NCI-H2029 treated with DMSO at 0.1 percent for 48 hours (cell line): ENCODE results near the gene SLC31A2.

ENCODE experiments used
- DNase-seq: peaks from one replicate; lab custom pipeline; 2025; lab: John Stamatoyannopoulos, UW

Gene SLC31A2

DNA sequence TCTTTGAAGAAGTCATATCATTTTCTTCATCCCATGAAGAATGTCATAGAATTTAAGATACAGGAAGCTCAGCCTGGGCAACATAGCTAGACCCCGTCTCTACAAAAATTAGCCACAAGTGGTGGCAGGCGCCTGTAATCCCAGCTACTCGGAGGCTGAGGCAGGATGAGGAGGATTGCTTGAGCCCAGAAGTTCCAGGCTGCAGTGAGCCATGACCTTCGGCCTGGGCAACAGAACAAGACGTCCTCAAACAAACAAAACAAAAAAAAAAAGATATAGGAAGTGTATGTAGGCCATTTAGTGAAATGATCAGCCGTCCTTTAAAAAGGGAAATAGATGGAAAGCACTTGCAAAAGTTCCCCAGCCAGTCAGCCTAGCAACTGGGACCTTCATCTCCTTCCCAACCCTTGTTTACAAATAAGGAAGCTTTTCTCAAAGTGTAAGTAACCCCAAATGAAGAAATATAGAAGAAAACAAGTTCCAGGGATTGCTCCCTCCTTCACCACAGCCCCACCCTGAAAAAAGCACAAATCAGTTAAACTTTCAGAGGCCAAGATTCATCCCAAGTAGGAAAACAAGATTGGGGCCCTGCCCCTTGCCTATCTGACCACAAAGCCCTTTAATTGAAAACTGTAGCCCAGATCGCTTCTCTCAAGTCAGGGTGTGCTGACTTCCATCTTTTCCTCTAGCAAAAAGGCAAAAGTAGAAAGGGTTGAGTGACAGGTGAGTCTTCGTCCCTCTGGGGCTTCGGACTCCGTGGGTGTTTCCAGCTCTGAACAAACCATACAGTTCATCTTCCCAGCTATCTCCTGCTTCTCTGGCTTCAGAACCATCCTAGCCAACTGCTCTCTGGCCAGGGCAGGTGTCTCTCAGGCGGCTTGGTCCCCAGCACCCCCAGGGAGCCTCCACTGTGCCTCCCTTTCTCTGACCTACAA, 1.2 kb downstream of the SLC31A2 start:
- no peak for DNase-seq

DNA sequence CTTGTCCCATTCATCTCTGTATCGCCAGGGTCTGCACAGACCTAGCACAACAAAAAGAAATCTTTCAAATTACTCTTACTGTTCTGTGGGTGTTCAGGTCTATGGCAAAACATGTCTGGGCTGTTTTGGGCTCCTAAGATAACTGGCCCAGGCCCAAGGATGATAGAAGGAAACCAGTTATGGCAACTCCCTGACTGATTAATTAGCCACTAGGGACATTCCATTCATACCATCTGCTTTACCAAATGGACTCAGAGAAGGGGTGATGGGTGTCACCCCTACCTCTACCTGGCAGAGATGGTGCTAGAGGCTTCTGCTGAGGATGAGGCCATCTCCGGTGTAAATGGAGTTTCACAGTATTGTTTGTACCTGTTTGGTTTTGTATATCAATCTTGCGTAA, 1.9 kb downstream of the SLC31A2 start:
- no peak for DNase-seq

DNA sequence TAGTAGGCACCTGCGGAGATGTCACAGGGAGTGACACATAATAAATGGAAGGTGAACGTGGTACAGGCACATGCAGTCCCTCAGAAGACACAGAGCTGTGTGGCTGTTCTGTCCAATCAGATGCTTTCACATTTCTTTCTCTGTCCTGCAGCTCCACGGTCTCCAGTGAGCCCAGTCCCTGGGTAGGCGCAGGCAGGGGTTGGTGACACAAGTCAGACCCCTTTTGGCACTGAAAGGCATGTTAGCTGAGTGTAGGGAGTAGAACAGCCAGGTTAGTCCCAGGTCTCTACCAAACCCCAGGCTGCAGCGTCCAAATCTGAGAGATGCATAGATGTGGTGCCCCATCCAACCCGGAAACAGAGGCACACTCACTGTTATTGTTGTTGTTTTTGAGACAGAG, 2.8 kb downstream of the SLC31A2 start:
- no peak for DNase-seq

DNA sequence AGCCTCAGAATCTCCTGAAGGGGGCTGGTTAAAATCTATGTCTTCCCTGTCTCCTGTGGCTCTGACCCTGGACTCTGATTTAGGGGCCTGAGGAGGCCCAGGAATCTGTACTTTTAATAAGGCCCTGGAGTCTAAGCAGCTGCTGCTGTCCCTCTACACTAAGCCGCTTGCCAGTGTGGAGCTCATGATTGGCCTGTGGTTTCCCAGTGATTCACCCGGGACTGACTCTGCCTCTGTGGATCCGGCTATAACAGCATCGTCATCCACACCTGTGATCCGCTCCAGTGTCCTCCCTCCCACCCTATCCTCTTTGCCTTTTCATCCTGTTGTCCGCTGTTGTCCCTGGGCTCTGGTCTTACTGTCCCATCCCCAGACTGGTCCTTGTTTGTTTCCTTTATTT, 3.7 kb downstream of the SLC31A2 start:
- no peak for DNase-seq

DNA sequence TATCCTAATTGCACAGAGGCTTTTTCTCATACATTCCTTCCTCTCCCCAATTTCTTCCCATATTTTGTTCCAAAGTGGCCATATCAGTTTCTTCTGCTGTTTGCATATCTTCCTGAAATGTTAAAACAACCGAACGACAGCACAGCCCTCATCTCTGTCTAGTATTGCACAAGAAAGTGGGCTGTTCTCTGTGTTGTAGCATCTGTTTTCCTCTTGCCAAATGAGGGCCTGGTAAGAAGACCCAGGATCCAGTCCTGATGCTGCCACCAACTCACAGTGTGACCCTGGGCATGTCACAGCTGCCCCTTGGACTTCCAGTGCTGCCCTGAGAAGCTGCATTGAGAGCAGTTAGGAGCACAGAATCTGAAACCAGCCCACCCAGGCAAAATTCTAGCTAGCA, 4.1 kb downstream of the SLC31A2 start:
- no peak for DNase-seq

DNA sequence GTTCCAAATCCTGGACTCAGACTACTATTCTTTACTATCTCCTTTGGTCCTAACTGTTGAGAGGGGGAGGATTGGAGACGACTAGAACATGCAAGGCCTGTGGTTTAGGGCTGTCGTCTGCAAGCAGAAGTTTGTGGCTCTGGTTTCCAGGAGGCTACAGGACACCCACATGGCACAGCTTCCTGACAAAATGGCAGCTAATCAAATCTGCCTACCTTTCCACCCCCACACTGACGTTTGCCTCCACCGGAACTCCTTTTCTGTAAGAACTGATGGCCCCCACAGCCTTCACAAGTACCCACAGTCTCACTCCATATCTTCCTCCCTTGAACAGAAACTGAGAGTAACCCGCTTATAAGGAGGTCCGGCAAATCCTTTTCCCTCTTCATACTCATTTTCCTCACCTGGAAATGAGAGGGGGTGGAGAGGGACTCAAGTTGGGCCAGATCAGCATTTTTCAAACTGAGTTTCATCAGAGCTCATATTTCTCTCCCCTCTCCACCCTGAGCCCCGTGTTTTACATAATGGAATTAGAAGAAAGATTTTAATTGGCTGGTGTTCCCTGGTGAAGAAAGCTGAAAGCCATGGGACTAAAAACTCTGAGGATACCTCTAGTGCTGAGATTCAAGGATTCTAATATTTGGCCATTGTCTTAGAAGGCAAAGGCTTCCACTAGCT, 5.2 kb downstream of the SLC31A2 start:
- DNase-seq, result no peak

DNA sequence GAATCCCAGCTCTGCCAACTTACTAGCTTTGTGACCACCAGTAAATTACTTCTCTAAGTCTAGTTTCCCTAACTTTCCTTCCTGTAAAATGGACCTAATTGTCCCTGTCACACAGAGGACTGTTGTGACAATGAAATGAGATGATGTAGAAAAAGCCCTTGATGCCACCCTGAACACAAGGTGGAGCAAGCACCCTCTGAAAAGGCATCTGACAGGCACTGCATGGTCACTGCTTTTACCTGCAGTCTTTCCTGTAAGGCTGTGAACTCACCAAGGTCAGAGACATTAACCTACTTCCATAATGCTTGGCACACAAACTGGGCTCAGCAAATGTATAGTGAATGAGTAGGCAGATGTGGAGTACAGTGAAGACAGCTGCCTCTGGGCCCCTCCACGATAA, 6.1 kb downstream of the SLC31A2 start:
- no peak for DNase-seq

DNA sequence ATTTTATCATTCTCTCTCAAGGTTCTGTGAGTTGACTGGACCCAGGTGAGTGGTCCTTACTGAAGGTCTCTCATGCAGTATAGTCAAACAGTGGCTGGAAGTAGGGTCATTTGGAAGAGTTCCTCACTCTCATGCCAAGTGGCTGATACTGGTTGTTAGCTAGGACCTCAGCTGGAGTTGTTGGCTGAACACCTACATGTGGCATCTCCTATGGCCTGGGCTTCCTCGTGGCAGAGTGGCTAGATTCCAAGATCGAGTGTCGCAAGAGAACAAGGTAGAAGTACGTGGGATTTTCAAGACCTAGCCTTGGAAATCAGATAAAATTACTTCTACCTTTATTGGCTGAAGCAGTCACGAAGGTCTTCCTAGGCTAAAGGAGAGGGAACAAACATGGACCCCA, 7.6 kb downstream of the SLC31A2 start:
- DNase-seq, result no peak

DNA sequence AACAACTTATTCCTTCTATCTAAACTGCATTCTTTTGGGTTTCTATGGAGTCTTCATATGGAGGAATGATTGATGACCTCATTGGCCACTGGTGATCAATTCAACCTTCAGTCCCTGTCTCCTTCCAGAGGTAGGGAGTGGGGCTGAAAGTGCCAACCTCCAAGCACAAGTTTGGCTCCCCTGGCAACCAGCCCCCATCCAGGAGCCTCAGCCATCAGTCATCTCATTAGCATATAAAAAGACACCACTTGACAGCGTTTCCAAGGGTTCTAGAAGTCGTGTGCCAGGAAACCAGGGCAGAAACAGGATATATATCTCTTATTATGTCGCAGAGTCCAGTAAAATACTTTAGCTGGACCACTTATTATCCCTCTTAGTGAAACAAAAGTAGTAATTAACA, 9.8 kb downstream of the SLC31A2 start:
- DNase-seq, result peak; percentile 63

DNA sequence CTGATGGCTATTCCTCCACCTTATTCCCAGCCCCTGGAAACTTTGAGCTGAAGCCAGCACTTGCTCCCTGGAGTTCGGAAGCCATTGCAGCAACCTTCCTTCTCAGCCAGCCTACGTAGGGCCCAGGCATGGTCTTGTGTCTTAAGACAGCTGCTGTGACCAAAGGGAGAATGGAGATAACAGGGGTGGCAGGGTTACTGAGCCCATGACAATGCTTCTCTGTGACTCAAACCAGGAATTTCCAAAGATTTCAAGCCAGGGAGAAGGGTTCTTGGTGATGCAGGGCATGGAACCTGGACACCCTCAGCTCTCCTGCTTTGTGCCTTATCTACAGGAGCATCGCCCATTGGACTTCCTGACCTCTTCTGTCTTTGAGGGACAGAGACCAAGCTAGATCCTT, 12.2 kb downstream of the SLC31A2 start:
- DNase-seq, result no peak

DNA sequence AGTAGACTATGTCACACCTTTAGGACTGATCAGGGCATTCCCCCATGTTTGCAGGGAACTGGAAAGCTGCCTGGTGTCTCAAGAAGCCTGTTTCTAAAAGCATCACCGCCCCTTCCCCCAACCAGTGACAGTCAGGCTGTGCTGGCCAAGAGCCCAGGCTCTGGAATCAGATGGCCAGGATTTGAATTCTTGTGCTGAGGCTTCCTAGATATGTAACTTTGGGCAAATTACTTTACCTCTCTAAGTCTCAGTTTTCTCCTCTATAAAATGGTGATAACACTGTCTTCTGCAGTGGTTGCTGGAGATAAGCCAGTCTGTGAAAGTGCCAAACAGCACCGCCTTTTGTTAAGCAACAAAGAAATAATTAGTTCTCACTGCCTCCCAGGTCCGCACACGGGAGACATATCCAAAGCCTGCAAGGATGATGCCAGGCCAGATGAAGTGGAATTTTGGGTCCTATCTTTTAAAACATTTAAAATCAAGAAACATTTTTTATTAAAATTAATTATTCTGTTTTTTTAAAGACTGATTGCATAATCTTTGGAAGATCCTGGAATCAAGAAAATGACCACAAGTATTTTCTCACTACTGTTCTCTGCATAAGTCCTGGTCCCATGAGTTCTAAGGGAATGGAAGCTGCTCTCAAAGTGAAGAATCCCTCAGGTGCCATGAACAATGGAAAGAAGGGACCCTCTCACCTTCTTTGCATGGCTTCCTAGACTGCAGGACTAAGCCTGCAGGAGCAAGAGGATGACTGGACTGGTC, 13.9 kb downstream of the SLC31A2 start:
- no peak for DNase-seq

DNA sequence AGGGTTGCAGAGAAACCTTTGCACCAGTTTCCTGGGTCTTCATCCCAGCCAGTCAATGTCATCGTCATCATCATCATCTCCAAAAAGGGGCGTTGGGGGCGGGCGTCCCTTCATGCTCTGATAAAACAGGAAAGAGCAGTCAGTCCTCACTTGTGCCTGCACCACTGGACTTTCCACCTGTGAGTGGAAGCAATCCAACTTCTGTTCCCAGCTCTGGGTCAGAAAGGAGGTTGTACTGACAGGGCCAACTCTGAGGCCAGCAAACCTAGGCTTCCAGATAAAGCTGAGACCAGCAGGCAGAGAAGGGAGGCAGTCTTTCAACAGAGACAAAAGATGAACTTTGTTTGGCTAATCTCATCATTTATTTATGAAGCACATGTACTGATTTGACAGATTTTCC, 15.2 kb downstream of the SLC31A2 start:
- DNase-seq, result no peak

DNA sequence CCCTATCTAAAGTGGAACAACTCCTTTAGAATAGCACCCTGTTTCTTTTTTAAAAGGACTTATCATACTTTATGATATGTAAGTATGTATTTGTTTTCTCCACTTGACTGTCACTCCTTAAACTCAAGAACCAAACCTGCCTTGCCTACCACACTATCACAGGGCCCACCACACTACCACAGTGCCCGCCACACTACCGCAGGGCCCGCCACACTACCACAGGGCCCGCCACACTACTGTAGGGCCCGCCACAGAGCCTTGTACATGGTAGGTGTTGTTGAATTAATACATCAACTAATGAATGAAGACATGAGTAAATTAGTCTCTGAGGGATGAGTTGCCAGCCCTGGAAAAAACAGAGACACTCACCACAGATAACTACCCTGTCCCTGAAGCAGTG, 18.0 kb downstream of the SLC31A2 start:
- DNase-seq, result no peak

DNA sequence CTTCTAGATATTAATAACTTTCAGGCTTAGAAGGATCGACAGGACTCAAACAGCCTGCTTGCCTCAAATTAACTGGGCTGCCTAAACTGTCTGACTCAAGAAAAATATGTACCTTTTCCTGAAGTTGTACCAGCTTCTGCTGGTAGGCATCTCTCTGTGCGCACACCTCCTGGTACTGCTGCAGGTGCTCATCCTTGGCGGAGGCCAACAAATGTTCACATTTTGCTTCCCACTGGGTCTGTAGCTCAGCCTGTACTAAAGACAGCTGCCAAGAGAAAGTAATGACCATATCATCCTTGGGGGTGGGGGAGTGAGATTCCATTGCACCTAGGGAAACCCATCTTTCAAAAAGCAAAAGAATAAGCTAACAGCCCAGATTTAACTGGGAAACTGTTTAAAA, 22.5 kb downstream of the SLC31A2 start:
- no peak for DNase-seq

DNA sequence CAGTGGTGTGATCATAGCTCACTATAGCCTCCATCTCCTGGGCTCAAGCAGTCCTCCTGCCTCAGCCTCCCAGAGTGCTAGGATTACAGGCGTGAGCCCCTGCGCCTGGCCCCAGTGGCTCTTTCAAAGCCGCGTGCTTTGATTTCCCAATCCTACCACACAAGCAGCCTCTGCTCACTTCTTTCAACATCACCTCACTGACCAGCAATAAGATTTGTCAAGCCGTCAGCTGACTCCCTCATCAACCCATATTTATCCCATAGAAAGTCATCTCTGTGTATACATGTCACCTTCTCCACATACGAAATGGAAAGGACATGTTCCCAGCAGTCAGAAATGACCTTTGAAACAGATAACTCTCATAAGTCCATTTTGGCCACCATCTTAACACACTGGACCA, 26.0 kb downstream of the SLC31A2 start:
- DNase-seq, result no peak

DNA sequence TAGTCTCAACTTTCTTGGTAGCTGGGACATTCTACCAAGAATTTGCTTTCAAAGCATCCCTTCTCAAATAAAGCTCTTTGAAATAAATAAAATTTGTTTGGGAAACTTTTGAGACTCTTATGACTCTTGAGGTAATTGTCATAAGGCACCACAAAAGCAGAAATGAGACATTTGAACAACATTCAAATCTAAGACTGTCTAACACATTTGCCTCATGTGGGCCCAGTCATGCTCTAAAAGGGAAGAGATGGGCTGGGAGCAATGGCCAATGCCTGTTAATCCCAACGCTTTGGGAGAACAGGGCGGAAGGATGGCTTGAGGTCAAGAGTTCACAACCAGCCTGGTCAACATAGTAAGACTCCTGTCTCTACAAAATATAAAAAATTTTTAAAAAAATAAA, 26.4 kb downstream of the SLC31A2 start:
- DNase-seq, result no peak

DNA sequence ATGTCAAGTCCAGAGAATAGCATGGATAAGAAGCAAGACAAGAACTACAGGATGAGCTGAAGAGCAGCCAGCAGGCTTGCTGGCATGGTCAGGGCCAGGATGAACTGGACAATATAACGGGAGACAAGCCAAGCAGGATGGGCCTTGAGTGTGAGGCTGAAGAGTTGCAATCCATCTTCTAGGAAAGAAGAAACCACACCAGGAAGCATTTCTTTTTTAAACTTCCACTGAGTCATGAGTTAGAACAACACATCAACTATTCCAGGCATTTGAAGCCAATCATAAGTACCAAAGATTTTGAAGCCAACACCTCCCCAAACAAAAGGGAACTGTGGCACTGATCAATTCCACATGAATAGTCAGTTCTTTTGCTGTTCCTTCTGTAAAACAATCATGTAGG, 27.3 kb downstream of the SLC31A2 start:
- DNase-seq, result no peak

DNA sequence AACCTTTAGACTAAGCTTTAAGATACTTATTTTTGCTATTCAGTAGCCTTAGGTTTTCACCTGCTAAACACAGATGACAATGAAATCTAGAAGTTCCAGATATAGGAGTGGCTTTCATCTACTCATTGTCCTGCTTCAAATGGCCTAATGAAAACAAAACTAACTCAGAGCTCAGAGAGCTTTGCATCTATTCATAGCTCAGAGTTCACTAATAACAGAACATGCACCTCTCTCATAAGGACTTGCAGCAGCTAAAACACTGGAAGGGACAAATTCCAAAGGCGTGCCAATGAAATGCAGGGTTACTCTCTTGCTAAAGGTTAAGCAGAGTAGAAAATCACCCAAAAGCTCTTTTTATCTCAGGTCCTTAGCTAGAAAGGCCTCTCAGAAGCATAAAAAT, 29.0 kb downstream of the SLC31A2 start:
- no peak for DNase-seq

DNA sequence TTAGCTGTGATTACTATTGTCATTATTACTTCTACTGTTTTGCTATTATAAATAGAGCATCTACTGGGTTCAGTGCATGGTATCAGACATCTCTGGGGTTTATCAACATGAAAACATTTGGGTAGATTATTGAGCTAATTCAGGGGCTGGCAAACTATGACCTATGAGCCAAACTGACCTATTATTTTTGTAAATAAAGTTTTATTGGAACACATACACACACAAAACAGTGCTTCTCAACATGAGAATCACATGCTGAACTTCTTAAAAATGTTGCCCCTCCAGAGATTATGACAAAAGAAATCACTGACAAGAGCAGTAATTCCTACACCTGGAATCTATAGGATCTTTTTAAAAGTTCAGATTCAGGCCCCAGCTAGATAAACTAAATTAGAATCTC, 30.4 kb downstream of the SLC31A2 start:
- DNase-seq, result no peak

DNA sequence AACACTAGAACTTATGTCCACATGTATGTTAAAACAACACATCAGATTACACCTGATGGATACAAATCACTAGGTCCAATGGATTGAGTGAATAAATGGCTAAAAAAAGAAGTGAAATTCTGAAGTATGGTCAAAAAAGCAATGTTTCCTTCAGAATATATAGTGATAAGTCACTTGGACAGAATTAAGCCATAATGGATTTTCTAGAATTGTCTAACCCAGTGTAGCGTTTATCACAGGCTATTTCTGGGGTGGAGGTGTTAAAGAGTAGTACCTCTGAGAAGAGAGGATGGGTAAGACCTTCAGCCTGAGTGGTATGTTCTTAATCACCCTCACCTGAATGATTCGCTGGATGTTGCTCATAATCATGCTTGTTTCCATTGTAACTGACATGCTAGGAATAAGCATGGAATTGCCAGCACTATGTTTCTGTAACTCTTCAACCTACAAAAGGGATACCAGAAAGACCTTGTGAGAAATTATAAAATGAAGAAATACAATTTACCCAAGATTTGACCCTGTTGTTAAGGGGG, 33.2 kb downstream of the SLC31A2 start:
- DNase-seq, result no peak

DNA sequence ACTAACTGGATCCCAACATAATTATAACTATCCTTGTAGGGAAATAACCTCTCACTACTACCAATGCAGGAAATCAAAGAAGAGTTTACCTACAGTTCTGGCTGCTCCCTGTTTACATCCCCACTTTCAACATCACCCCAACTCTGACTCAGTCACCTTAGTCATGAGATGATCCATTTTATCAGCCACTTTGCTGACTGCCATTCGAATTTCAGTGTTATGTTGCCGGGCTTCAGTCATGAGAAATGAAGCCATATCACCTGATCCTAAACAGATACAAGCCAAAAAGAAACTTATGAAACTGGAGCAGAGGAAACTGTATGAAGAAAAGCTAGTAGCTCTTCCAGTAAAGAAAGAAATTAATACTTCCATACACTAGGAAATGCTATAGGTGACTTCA, 33.7 kb downstream of the SLC31A2 start:
- no peak for DNase-seq

DNA sequence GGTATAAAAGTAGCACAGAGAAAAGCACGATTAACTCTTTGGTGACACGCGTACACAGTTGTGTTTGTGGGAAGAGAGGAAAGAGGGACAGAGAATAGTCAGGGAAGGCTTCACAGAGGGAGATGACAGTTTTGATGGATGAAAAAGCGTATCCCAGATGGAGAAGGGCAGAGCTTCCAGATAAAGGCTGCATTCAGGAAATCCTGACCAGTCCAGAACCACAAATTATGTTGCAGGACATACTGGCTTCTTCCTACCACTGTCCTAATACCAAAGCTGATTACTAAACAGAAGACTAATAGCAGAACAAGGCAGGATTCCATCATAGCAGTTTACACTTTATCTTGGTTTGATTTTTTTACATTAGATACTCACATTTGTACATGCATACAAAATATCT, 34.5 kb downstream of the SLC31A2 start:
- no peak for DNase-seq
